Heart left ventricle (tissue), 16 donors: ENCODE data around the gene COMMD1. TPM values are rescaled to one million over a fixed set of nuclear protein-coding genes. Genes with fewer than 3 reads are reported as not detected.

Experiments used
- ATAC-seq, 4 donors: fragments of 200-7000 bp; cut with Tn5 transposase; one replicate each; pipeline ENCODE4 v1.9.1; 2020 to 2022; ENCODE audit warnings: moderate library complexity in 4 of 4, mild to moderate bottlenecking in 3 of 4, moderate number of reproducible peaks in 1 of 4
- DNase-seq, 5 donors: peaks; one replicate each; pipeline ENCODE4 v3.0.0-alpha.2; 2020
- H3K27ac ChIP-seq, 12 donors: fragments of 200-600 bp; sonication (generic) in 4 of 12; one replicate each; pipeline versions ENCODE4 v1.5.0 to v1.8.0; 2016 to 2022; ENCODE audit warnings: mild to moderate bottlenecking in 2 of 12
- H3K27me3 ChIP-seq, 9 donors: fragments of 200-600 bp; sonication (generic) in 2 of 9; one replicate each; pipeline versions ENCODE4 v1.5.1 to v1.8.0; 2016 to 2022; ENCODE audit warnings: mild to moderate bottlenecking in 3 of 9
- H3K36me3 ChIP-seq, 9 donors: fragments of 200-600 bp; sonication (generic) in 2 of 9; one replicate each; pipeline versions ENCODE4 v1.5.0 to v1.8.0; 2018 to 2022; ENCODE audit warnings: mild to moderate bottlenecking in 2 of 9
- H3K4me1 ChIP-seq, 12 donors: fragments of 200-600 bp; sonication (generic) in 4 of 12; one replicate each; pipeline versions ENCODE4 v1.5.0 to v1.8.0; 2016 to 2022; ENCODE audit warnings: mild to moderate bottlenecking in 3 of 12
- H3K4me3 ChIP-seq, 12 donors: fragments of 200-600 bp; sonication (generic) in 4 of 12; one replicate each; pipeline versions ENCODE4 v1.5.0 to v1.8.0; 2017 to 2022; ENCODE audit warnings: mild to moderate bottlenecking in 9 of 12, moderate library complexity in 4 of 12
- H3K9me3 ChIP-seq, 12 donors: fragments of 200-600 bp; sonication (generic) in 4 of 12; one replicate each; pipeline versions ENCODE4 v1.5.0 to v1.8.0; 2016 to 2022; ENCODE audit warnings: mild to moderate bottlenecking in 1 of 12
- CTCF ChIP-seq, 12 donors: fragments of 200-600 bp; sonication (generic) in 4 of 12; IDR thresholded peaks; one replicate each; pipeline versions ENCODE4 v1.5.0 to v1.8.0; 2018 to 2022; ENCODE audit warnings: antibody characterized with exemption in 12 of 12, mild to moderate bottlenecking in 5 of 12
- POLR2A ChIP-seq, 2 donors: fragments of 450-650 bp; IDR thresholded peaks; one replicate each; pipeline ENCODE4 v1.6.1; 2017; ENCODE audit warnings: antibody characterized with exemption in 2 of 2, mild to moderate bottlenecking in 2 of 2, moderate library complexity in 2 of 2
- WGBS, 4 donors: extraction: QIAGEN DNeasy Blood & Tissue Kit in 2 of 4; methylation state at CpG; one replicate each; pipeline versions ENCODE4 v1.1.5 to v1.1.7; 2013 to 2018; 5-methylcytosine and 5-hydroxymethylcytosine counted together
- intact Hi-C, 10 donors: fragments of 100-400 bp; cut with DNase I; formaldehyde crosslinking; loops; one replicate each; pipeline versions ENCODE4 v1.11.1 to v1.14.2; 2022
- polyA plus RNA-seq, 2 donors: library from polyadenylated mRNA; stranded (reverse); fragments of 200-250 nt; gene quantifications; one replicate each; pipeline ENCODE4 v1.2.3, GENCODE V29; 2013
- total RNA-seq, 9 donors: library from RNA; depleted of rRNA in 2 of 9; stranded (reverse); fragments of >200 nt in 2 of 9; fragmentation: NEBNext Ultra II Directional in 3 of 9; extraction: Animal tissue kit (Norgen Biotek cat#: 25700) in 3 of 9; gene quantifications; one replicate each; pipeline versions ENCODE4 v1.1.0 to v1.2.4, GENCODE V29; 2016 to 2023
- donor health status: ischemic (EF 13 %, LVEDD 7.1; RV severe dilation, severe dysfunction).
- donor health status: healthy with polysubstance abuse.
- donor health status: DM: no; HTN: yes; CAD: no.
- donor health status: DM: no; HTN: no; CAD: no.
- donor health status: ischemic (EF 25% LVEDD 6.9; RV normal size, moderate dysfunction).
- donor health status: ischemic (EF 25% LVEDD 5.7; RV mildly dilated, moderate dysfunction).
- donor health status: healthy.
- donor health status: DM: yes; HTN: yes; CAD: no.
- donor health status: ischemic (EF 35%, LVEDD 5.7; RV mildly dilated, moderate dysfunction).
- donor health status: nonischemic (EF 11% LVEDD 7.7; RV severe dilation, severe dysfunction).
- donor health status: DM: yes; HTN: yes; CAD: no.
- donor health status: PGD.
- donor health status: ischemic (EF 29% LVEDD 5.4; RV normal size, mild dysfunction).
- donor health status: nonischemic (EF 23%, LVEDD 6.1; RV moderate dilation, normal function).

The COMMD1 gene
- total and polyA plus RNA-seq, 11 donors: 50.1 to 99.5 (median 69.3) TPM

DNA sequence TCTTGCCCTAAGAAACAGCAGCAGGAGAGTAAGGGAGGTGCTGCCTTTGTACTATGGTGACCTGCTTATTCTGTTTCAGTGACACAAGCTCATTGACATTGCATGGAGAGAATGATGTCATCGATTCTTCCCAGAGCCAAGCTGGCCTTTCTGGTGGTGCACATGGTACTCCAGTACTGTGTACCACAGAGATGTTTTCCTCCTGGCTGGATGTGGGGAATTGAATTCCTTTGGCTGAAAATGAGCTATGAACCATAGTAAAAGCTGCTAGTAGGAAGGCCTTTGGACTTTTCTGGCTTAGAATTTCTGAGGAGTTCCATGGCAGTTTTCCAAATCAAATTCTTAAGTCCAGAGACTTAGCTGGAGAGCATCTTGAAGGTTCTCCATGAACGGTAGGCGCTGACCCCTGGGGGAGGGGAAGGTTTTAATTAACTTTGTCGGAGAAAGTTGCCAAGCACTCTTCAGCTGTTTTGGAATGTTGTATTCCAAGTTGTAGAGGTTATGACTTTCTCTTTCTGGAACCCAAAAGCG is 273.3 kb downstream of the COMMD1 start:
- H3K4me3 ChIP-seq: no peak overlapping the region
- WGBS, 4 donors: 58 to 70% (median 66%) methylated on average over 5 of the region's 5 CpGs
- no peaks in the 10 kb centered on the region for H3K36me3 ChIP-seq
- H3K9me3 ChIP-seq: no peaks in the 10 kb centered on the region
- peak; percentile 78 to 91 (median 87) for ATAC-seq
- H3K27ac ChIP-seq: peak overlapping the region in 10 of 12 donors; percentile 20 to 78 (median 58)
- intact Hi-C loops: loop anchor here in 3 of 10 donors (5.0 to 10.0 kb wide), 3 partner anchors 164 to 538 kb away; no protein-coding TSS in a partner anchor
- no peak for TF ChIP-seq CTCF (IDR thresholded peaks at IDR 0.05)
- TF ChIP-seq POLR2A (IDR thresholded peaks at IDR 0.05): no peak
- H3K27me3 ChIP-seq: no peaks in the 10 kb centered on the region
- peaks cover 0 to 43% (median 17%) of the 10 kb centered on the region in 12 donors for H3K4me1 ChIP-seq
- peak in 2 of 5 donors; percentile 34 to 62 for DNase-seq

GRCh38 chr2:62180975-62181374 is 275.5 kb downstream of the COMMD1 start:
- Histone ChIP-seq H3K9me3 (no peaks in the 10 kb centered on the region), H3K4me1 (peaks cover 0 to 44% (median 18%) of the 10 kb centered on the region in 12 donors), H3K27ac (no peak overlapping the region), H3K27me3 (no peaks in the 10 kb centered on the region), H3K4me3 (no peak overlapping the region), H3K36me3 (no peaks in the 10 kb centered on the region)
- TF ChIP-seq POLR2A (IDR thresholded peaks at IDR 0.05) (no peak), CTCF (IDR thresholded peaks at IDR 0.05) (no peak)
- no peak for DNase-seq
- 74 to 83% (median 77%) methylated on average over 4 of the region's 4 CpGs for WGBS, 4 donors
- no peak for ATAC-seq
- intact Hi-C loops: loop anchor here in 1 of 10 donors (5.0 kb wide), 1 partner anchor 184 kb away; no protein-coding TSS in a partner anchor

DNA sequence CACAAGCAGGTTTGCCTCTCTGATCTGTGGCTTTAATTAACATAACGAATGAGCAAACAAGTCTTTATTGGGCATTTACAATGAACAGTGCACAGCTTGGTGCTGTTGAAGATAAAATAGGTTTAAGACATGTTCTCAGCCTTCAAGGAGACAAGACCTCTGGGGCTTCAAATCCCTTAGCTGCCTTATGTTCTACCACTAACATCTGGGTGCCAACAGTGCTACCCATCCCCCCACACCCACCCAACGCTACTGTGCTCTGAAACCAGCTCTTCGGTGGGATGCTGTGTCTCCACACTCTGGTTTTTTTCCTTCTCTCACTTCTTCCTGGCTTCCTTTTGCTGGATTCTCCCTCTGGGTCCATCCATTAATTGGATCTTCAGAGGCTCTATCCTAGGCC is 276.4 kb downstream of the COMMD1 start:
- intact Hi-C loops: loop anchor here in 1 of 10 donors (5.0 kb wide), 1 partner anchor 185 kb away; no protein-coding TSS in a partner anchor
- H3K4me1 ChIP-seq: peaks cover 0 to 44% (median 24%) of the 10 kb centered on the region in 12 donors
- no peak overlapping the region for H3K27ac ChIP-seq
- no peak for TF ChIP-seq CTCF (IDR thresholded peaks at IDR 0.05)
- TF ChIP-seq POLR2A (IDR thresholded peaks at IDR 0.05): no peak
- no peaks in the 10 kb centered on the region for H3K9me3 ChIP-seq
- H3K36me3 ChIP-seq: no peaks in the 10 kb centered on the region
- no peaks in the 10 kb centered on the region for H3K27me3 ChIP-seq
- DNase-seq (no peak), ATAC-seq (no peak)
- WGBS, 4 donors: 80 to 93% (median 88%) methylated on average over 3 of the region's 3 CpGs
- no peak overlapping the region for H3K4me3 ChIP-seq

DNA sequence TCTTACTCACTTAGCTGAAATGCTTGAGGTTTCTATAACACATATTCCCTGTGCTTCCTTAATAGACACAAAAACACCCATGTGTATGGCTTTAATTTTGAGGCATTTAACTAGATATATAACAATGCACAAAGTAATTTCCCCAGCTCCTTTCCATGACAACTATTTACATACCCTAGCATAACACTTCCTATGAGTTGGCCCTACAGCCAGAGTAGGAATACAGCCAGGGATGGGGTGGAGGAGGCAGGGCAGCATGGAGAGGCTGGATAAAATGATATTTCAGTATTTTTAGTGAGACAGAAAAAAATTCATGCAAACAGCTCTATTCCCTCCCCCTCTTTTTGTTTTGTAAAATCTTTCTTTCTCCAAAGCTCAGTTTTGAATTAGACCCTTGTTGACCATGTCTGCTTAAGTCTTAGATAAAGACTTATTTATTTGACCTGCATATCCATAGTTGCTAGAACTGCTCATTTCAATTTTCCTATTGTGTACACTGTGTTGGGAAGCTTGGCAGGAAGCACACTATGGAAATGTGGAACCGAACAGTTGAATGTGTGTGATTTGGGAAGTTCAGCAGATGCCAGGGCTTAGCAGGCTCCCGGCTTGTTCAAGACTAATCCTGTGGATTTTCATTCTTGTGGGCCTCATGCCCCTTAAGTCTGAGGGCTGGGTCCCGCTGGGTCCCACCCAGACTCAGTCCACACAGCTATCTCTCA is 279.2 kb downstream of the COMMD1 start:
- Histone ChIP-seq H3K4me3 (no peak overlapping the region), H3K9me3 (no peaks in the 10 kb centered on the region), H3K27me3 (no peaks in the 10 kb centered on the region), H3K4me1 (peaks cover 0 to 46% (median 20%) of the 10 kb centered on the region in 12 donors), H3K27ac (no peak overlapping the region), H3K36me3 (no peaks in the 10 kb centered on the region)
- DNase-seq (no peak), ATAC-seq (no peak)
- 84 to 93% (median 90%) methylated on average over 3 of the region's 3 CpGs for WGBS, 4 donors
- TF ChIP-seq POLR2A (IDR thresholded peaks at IDR 0.05): no peak
- TF ChIP-seq CTCF (IDR thresholded peaks at IDR 0.05): no peak
- intact Hi-C loops: loop anchor here in 1 of 10 donors (5.0 kb wide), 2 partner anchors 32 to 187 kb away; no protein-coding TSS in a partner anchor
